ENCODE measurements around the gene CACNA2D1. TPM values are rescaled to one million over a fixed set of nuclear protein-coding genes. Genes with fewer than 3 reads are reported as not detected.
"Not testable (repeated sequence)": the region's sequence is repeated elsewhere in the genome, so short reads cannot be mapped to it uniquely, and the experiment has no call there.

The CACNA2D1 gene
- polyA plus RNA-seq, 1 donor, result 33.9 TPM

GRCh38 chr7:82434275-82435022 lies 9.1 kb downstream of the CACNA2D1 start:
- DNase-seq, result no peak

DNA sequence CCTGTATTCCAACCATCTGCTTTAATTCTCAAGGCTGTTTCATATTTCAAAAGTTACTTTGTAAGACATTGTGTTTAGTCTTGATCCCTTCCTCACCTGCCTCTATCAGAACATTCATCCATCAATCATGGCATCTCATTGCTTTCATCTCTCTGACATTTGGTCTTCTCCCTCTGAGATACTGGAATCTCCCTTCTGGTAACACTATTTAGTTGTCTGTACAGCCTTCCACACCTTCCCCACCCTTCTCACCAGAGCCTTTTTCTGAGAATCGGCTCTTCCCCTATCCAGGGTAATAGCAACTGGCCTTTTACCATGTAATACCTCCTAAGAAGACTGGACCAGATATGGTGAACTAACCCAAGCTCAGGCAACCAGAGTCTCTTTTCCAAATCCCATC lies 10.1 kb downstream of the CACNA2D1 start:
- DNase-seq, result no peak

DNA sequence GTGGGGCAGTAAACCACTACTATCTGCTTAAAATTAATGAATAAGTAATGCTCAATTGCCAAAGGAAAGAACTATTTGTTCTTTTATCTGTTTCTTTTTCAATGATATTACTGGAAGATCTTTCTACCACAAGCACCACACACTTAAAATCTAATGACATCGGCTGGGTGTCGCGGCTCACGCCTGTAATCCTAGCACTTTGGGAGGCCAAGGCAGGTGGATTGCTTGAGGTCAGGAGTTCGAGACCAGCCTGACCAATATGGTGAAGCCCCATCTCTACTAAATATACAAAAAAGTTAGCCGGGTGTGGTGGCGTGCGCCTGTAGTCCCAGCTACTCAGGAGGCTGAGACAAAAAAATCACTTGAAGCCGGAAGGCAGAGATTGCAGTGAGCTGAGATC lies 10.8 kb downstream of the CACNA2D1 start:
- not testable (repeated sequence) for DNase-seq

GRCh38 chr7:82430500-82431465 lies 12.8 kb downstream of the CACNA2D1 start:
- DNase-seq, result no peak

GRCh38 chr7:82429408-82429807 lies 14.2 kb downstream of the CACNA2D1 start:
- DNase-seq, result no peak

- no peak for DNase-seq
Observed at GRCh38 chr7:82428186-82428961, 15.2 kb downstream of the CACNA2D1 start.

- no peak for DNase-seq
Observed at GRCh38 chr7:82423446-82423845, 20.1 kb downstream of the CACNA2D1 start.

- DNase-seq, result no peak
Observed at GRCh38 chr7:82419200-82419599, 24.4 kb downstream of the CACNA2D1 start.

- DNase-seq, result no peak
Observed at GRCh38 chr7:82417898-82418297, 25.7 kb downstream of the CACNA2D1 start.

GRCh38 chr7:82416402-82416801 lies 27.2 kb downstream of the CACNA2D1 start:
- DNase-seq, result no peak

DNA sequence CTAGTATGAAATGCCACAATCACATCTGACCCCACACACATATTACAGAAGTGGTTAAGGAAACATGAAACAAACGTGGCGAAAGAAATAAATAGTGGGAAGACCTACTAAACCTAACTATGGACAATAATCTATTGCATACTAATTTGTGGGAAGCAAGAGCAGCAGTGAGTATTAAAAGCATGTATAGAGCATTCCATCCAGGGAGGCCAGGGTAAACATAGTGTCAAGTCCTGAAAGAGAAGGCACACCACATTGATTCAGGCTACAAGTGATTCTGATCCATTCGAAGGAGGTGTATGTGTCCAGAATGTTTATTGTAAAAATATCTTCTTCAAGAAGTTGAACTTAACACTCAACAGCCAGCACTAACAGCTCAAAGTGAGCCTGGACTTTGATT lies 29.2 kb downstream of the CACNA2D1 start:
- no peak for DNase-seq

- no peak for DNase-seq
Observed at GRCh38 chr7:82413237-82413636, 30.3 kb downstream of the CACNA2D1 start.

- DNase-seq, result no peak
Observed at GRCh38 chr7:82411732-82412131, 31.8 kb downstream of the CACNA2D1 start.

GRCh38 chr7:82410461-82410860 lies 33.1 kb downstream of the CACNA2D1 start:
- DNase-seq, result no peak

- DNase-seq, result no peak
Observed at GRCh38 chr7:82406937-82407336, 36.6 kb downstream of the CACNA2D1 start.

DNA sequence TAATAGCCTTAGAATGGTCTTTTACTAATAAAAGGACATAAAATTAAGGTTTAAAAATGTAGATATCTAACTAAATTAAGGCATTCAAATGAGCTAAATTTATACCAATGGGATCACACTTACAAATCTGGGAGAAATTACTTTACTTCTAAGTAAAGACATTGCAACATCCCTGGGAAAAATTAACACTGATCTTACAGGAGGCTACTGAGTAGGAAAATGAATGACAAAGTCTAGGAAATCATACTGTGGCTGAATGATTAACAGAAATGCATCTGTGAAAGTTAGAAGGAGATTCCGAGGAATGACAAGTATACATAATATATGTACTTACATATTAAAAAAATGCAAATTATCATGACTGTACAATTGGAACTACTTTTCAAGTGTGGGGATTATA lies 38.3 kb downstream of the CACNA2D1 start:
- no peak for DNase-seq

GRCh38 chr7:82404652-82405051 lies 38.9 kb downstream of the CACNA2D1 start:
- no peak for DNase-seq

GRCh38 chr7:82404094-82404493 lies 39.5 kb downstream of the CACNA2D1 start:
- no peak for DNase-seq

DNA sequence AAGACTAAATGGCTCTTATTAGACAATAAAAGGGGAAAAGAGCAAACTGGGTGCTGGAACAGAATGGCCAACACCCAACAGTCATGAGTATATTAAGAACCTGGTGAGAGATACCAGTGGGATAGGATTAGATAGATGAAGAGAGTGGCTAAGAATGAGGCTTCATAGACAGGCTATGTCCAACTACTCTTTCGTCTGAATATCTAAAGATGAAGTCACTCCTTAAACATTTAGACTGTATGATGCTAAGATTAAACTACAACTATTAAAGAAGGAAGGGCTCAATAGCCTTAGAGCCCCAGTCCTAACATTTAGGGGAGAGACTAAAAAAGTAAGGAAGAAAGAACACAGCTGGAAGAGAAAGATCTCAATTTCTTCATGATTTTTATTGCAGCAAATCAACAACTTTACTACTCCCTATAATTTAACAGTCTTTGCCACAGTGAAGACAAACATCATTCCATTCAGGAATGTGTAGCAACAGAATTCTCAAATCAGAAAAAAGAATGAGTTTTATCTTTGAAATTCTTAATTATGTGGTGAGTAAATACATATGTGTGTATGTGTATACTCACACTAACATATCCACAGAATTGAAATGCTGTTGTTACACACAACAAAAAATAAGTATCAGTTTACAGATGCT lies 45.6 kb downstream of the CACNA2D1 start:
- DNase-seq, result no peak

DNA sequence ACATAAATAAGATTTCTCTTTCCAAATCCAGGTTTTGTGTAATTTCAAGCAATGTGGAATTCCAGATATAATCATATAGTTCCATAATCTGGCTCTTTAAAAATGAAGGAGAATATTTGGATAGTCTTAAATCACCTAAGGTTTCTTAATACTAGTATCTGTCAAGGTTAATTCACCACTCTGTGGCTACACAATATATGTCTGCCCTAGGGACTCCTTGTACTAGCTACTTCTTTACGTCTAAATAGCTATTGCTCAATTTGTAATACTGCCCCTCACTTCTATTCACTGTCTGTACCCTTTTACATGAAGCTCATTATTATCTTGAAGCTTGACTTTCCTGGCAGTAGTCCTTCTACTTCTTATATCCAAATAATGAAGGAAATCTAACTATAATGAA lies 47.2 kb downstream of the CACNA2D1 start:
- DNase-seq, result no peak

DNA sequence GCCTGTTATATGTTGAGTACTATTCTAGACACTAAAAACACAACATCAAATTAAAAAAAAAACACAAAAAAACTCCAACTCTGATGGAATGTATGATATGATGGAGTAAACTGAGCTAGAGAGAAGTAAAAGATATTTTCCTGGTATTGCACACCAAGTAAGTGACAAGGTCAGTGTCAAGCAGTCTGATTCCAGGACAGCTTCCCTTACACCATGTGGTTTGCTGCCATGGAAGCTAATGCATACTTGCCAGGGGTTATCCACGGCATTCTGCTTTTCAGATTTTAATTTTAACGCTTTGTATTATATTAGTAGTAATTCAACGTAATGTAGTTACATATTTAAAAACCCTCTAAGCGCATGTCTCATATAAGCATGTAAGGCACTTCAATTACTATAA lies 48.4 kb downstream of the CACNA2D1 start:
- no peak for DNase-seq

- no peak for DNase-seq
Observed at GRCh38 chr7:82393840-82394220, 49.7 kb downstream of the CACNA2D1 start.
